ENCODE measurements around the gene NKAIN4.

- no peak for TF ChIP-seq CTCF (IDR thresholded peaks at IDR 0.05)
- TF ChIP-seq POLR2A (IDR thresholded peaks at IDR 0.05), result no peak
Observed at GRCh38 chr20:63248835-63249591, 5.2 kb downstream of the NKAIN4 start.
